Retina (tissue), 1 donor: Measurements from ENCODE around the gene VSIG10L2.
A peak's percentile ranks its signal among the peaks of the same experiment; 100 is the strongest.

ENCODE experiments used
- DNase-seq: peaks from one replicate; pipeline ENCODE4 v3.0.0-alpha.2; 2016

Gene VSIG10L2

GRCh38 chr11:125948278-125949051, 2.6 kb downstream of the VSIG10L2 start:
- no peak for DNase-seq

GRCh38 chr11:125949271-125950177, 3.7 kb downstream of the VSIG10L2 start:
- no peak for DNase-seq

- DNase-seq: no peak
These were observed 4.3 kb downstream of the VSIG10L2 start for GRCh38 chr11:125950178-125950490.

- no peak for DNase-seq
These were observed 5.1 kb downstream of the VSIG10L2 start for GRCh38 chr11:125950696-125951651.

- peak; percentile 31 for DNase-seq
These were observed 5.9 kb downstream of the VSIG10L2 start for GRCh38 chr11:125951731-125952130.

GRCh38 chr11:125952559-125952958, 6.7 kb downstream of the VSIG10L2 start:
- DNase-seq: no peak

- DNase-seq: no peak
These were observed 7.1 kb downstream of the VSIG10L2 start for GRCh38 chr11:125952973-125953372.

- DNase-seq: no peak
These were observed 7.6 kb downstream of the VSIG10L2 start for GRCh38 chr11:125953401-125953935.

GRCh38 chr11:125954123-125954944, 8.5 kb downstream of the VSIG10L2 start:
- DNase-seq: no peak

GRCh38 chr11:125954945-125955640, 9.2 kb downstream of the VSIG10L2 start:
- no peak for DNase-seq

- DNase-seq: no peak
These were observed 10.0 kb downstream of the VSIG10L2 start for GRCh38 chr11:125955856-125956255.

GRCh38 chr11:125956391-125957134, 10.7 kb downstream of the VSIG10L2 start:
- no peak for DNase-seq

GRCh38 chr11:125957618-125958332, 11.9 kb downstream of the VSIG10L2 start:
- no peak for DNase-seq

GRCh38 chr11:125958872-125959400, 13.1 kb downstream of the VSIG10L2 start:
- no peak for DNase-seq

GRCh38 chr11:125959511-125959910, 13.7 kb downstream of the VSIG10L2 start:
- DNase-seq: no peak

GRCh38 chr11:125959931-125960330, 14.1 kb downstream of the VSIG10L2 start:
- DNase-seq: no peak

GRCh38 chr11:125960771-125961170, 14.9 kb downstream of the VSIG10L2 start:
- DNase-seq: no peak

- no peak for DNase-seq
These were observed 21.7 kb downstream of the VSIG10L2 start for GRCh38 chr11:125967515-125967914.

- no peak for DNase-seq
These were observed 22.5 kb downstream of the VSIG10L2 start for GRCh38 chr11:125968354-125968753.
